ENCODE results near the gene KLK2.

KLK2 gene

DNA sequence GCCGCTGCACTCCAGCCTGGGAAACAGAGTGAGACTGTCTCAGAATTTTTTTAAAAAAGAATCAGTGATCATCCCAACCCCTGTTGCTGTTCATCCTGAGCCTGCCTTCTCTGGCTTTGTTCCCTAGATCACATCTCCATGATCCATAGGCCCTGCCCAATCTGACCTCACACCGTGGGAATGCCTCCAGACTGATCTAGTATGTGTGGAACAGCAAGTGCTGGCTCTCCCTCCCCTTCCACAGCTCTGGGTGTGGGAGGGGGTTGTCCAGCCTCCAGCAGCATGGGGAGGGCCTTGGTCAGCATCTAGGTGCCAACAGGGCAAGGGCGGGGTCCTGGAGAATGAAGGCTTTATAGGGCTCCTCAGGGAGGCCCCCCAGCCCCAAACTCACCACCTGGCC lies at the start of gene KLK2:
TSS of gene KLK2 (plus strand) at position 384 of the 400 bp plus-strand sequence. CDS start 35 bp downstream, outside the sequence.
- TF ChIP-seq PPARA (CRISPR knock-in tag; IDR thresholded peaks at IDR 0.05; ENCODE audit: borderline replicate concordance) (no peak), ESRRG (CRISPR knock-in tag; IDR thresholded peaks at IDR 0.05) (no peak), ZNF8 (CRISPR knock-in tag; IDR thresholded peaks at IDR 0.05) (no peak), ZNF565 (CRISPR knock-in tag; conservative IDR thresholded peaks at IDR 0.05; ENCODE audit: low read depth) (no peak), ZNF70 (CRISPR knock-in tag; IDR thresholded peaks at IDR 0.05) (no peak), TOX (CRISPR knock-in tag; IDR thresholded peaks at IDR 0.05; ENCODE audit: borderline replicate concordance) (no peak), OSR1 (CRISPR knock-in tag; IDR thresholded peaks at IDR 0.05) (no peak), GLIS3 (CRISPR knock-in tag; IDR thresholded peaks at IDR 0.05) (no peak), PATZ1 (CRISPR knock-in tag; IDR thresholded peaks at IDR 0.05; ENCODE audit: borderline replicate concordance) (no peak), RARB (CRISPR knock-in tag; IDR thresholded peaks at IDR 0.05) (no peak), ZC3H10 (CRISPR knock-in tag; IDR thresholded peaks at IDR 0.05) (no peak), TSHZ2 (CRISPR knock-in tag; IDR thresholded peaks at IDR 0.05) (no peak), ZFP3 (CRISPR knock-in tag; IDR thresholded peaks at IDR 0.05) (no peak)
- TF ChIP-seq, protein P1, sequence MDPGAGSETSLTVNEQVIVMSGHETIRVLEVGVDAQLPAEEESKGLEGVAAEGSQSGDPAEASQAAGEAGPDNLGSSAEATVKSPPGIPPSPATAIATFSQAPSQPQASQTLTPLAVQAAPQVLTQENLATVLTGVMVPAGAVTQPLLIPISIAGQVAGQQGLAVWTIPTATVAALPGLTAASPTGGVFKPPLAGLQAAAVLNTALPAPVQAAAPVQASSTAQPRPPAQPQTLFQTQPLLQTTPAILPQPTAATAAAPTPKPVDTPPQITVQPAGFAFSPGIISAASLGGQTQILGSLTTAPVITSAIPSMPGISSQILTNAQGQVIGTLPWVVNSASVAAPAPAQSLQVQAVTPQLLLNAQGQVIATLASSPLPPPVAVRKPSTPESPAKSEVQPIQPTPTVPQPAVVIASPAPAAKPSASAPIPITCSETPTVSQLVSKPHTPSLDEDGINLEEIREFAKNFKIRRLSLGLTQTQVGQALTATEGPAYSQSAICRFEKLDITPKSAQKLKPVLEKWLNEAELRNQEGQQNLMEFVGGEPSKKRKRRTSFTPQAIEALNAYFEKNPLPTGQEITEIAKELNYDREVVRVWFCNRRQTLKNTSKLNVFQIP (CRISPR knock-in tag; IDR thresholded peaks at IDR 0.05; ENCODE audit: borderline replicate concordance, low read depth): no peak
- TF ChIP-seq, protein P2, sequence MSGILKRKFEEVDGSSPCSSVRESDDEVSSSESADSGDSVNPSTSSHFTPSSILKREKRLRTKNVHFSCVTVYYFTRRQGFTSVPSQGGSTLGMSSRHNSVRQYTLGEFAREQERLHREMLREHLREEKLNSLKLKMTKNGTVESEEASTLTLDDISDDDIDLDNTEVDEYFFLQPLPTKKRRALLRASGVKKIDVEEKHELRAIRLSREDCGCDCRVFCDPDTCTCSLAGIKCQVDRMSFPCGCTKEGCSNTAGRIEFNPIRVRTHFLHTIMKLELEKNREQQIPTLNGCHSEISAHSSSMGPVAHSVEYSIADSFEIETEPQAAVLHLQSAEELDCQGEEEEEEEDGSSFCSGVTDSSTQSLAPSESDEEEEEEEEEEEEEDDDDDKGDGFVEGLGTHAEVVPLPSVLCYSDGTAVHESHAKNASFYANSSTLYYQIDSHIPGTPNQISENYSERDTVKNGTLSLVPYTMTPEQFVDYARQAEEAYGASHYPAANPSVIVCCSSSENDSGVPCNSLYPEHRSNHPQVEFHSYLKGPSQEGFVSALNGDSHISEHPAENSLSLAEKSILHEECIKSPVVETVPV (CRISPR knock-in tag; IDR thresholded peaks at IDR 0.05): no peak
- ATAC-seq: no peak

GRCh38 chr19:50826492-50827240 lies 46.6 kb upstream of the KLK2 start:
- TF ChIP-seq, protein P3, sequence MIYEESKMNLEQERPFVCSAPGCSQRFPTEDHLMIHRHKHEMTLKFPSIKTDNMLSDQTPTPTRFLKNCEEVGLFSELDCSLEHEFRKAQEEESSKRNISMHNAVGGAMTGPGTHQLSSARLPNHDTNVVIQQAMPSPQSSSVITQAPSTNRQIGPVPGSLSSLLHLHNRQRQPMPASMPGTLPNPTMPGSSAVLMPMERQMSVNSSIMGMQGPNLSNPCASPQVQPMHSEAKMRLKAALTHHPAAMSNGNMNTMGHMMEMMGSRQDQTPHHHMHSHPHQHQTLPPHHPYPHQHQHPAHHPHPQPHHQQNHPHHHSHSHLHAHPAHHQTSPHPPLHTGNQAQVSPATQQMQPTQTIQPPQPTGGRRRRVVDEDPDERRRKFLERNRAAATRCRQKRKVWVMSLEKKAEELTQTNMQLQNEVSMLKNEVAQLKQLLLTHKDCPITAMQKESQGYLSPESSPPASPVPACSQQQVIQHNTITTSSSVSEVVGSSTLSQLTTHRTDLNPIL (CRISPR knock-in tag; IDR thresholded peaks at IDR 0.05; ENCODE audit: low read depth): no peak
- TF ChIP-seq TCF4 (CRISPR knock-in tag; IDR thresholded peaks at IDR 0.05; ENCODE audit: borderline replicate concordance): no peak
- no peak for TF ChIP-seq ZNF565 (CRISPR knock-in tag; conservative IDR thresholded peaks at IDR 0.05; ENCODE audit: low read depth)
- TF ChIP-seq ARNTL (CRISPR knock-in tag; IDR thresholded peaks at IDR 0.05; ENCODE audit: borderline replicate concordance, low read depth): no peak
- TF ChIP-seq TOX (CRISPR knock-in tag; IDR thresholded peaks at IDR 0.05; ENCODE audit: borderline replicate concordance): no peak
- no peak for TF ChIP-seq OSR1 (CRISPR knock-in tag; IDR thresholded peaks at IDR 0.05)
- TF ChIP-seq ESRRG (CRISPR knock-in tag; IDR thresholded peaks at IDR 0.05): no peak
- no peak for ATAC-seq

- TF ChIP-seq BACH2 (CRISPR knock-in tag; IDR thresholded peaks at IDR 0.05; ENCODE audit: borderline replicate concordance): no peak
- TF ChIP-seq TOX (CRISPR knock-in tag; IDR thresholded peaks at IDR 0.05; ENCODE audit: borderline replicate concordance): no peak
- no peak for ATAC-seq
Observed at GRCh38 chr19:50827476-50827875, 45.8 kb upstream of the KLK2 start.

All from SK-N-SH treated with all-trans-retinoic acid at 6 μM for 48 hours (cell line).